ENCODE data around the gene OR51L1.

Gene OR51L1

GRCh38 chr11:5040876-5041275, 46.2 kb downstream of the OR51L1 start:
- Histone ChIP-seq H3K4me2 (ENCODE audit: low read depth, low read length, poor library complexity, severe bottlenecking) (no peak overlapping the region), H3K9me2 (replicated peaks; ENCODE audit: low read depth, low read length) (no peaks in the 10 kb centered on the region), H3K9me3 (ENCODE audit: insufficient read depth, low read depth, low read length) (no peaks in the 10 kb centered on the region), H3F3A (ENCODE audit: low read depth) (no peaks in the 10 kb centered on the region), H3K9ac (ENCODE audit: low read depth, low read length, poor library complexity, severe bottlenecking) (no peak overlapping the region), H3K27me3 (ENCODE audit: insufficient read depth, low read length, poor library complexity, severe bottlenecking) (no peaks in the 10 kb centered on the region), H3K4me1 (ENCODE audit: insufficient read depth, low read length, poor library complexity, severe bottlenecking) (no peaks in the 10 kb centered on the region), H3K79me2 (ENCODE audit: insufficient read depth, low read length) (no peaks in the 10 kb centered on the region), H2AFZ (ENCODE audit: low read length) (no peak overlapping the region), H3K4me3 (ENCODE audit: low read length, poor library complexity, severe bottlenecking) (no peak overlapping the region), H4K20me1 (ENCODE audit: insufficient read depth, low read length, poor library complexity, severe bottlenecking) (no peaks in the 10 kb centered on the region), H3K36me3 (ENCODE audit: insufficient read depth, low read length) (no peaks in the 10 kb centered on the region)
- no peak for TF ChIP-seq EZH2phosphoT487 (IDR thresholded peaks at IDR 0.05; ENCODE audit: borderline replicate concordance)
- TF ChIP-seq, protein P1, sequence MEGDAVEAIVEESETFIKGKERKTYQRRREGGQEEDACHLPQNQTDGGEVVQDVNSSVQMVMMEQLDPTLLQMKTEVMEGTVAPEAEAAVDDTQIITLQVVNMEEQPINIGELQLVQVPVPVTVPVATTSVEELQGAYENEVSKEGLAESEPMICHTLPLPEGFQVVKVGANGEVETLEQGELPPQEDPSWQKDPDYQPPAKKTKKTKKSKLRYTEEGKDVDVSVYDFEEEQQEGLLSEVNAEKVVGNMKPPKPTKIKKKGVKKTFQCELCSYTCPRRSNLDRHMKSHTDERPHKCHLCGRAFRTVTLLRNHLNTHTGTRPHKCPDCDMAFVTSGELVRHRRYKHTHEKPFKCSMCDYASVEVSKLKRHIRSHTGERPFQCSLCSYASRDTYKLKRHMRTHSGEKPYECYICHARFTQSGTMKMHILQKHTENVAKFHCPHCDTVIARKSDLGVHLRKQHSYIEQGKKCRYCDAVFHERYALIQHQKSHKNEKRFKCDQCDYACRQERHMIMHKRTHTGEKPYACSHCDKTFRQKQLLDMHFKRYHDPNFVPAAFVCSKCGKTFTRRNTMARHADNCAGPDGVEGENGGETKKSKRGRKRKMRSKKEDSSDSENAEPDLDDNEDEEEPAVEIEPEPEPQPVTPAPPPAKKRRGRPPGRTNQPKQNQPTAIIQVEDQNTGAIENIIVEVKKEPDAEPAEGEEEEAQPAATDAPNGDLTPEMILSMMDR (conservative IDR thresholded peaks at IDR 0.05; ENCODE audit: low read length) = no peak

DNA sequence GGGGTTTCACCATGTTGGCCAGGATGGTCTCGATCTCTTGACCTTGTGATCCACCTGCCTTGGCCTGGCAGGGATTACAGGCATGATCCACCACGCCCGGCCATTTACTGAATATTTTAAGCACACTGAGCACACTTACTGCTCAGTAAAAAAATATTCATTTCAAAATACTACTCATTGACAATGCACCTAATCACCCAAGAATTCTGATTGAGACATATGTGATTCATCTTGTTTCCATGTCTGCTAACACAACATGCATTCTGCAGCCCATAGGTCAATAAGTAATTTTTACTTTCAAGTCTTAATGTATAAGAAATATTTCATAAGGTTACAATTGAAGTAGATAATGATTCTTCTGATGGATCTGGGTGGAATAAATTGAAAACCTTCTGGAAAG, 47.4 kb downstream of the OR51L1 start:
- Histone ChIP-seq H3K79me2 (ENCODE audit: insufficient read depth, low read length) (no peaks in the 10 kb centered on the region), H3K4me2 (ENCODE audit: low read depth, low read length, poor library complexity, severe bottlenecking) (no peak overlapping the region)
- no peak for TF ChIP-seq EZH2phosphoT487 (IDR thresholded peaks at IDR 0.05; ENCODE audit: borderline replicate concordance)
- TF ChIP-seq, protein P1 (conservative IDR thresholded peaks at IDR 0.05; ENCODE audit: low read length) = no peak

DNA sequence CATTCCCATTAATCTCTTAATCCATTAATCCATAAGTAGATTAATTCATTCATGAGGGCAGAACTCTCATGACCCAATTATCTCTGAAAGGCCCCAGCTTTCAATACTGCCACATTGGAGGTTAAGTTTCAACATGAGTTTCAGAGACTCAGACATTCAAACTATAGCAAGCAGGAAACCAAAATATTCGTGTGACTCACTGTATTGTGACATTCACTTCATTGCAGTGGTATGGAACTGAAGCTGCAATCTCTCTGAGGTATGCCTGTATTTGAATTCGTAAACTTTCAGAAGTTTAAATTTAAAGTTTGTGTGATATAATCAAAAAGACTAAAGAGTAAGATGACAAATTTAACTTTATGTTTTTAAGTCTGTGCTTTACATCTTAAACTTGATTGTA, 48.7 kb downstream of the OR51L1 start:
- no peak overlapping the region for H3K9ac ChIP-seq (ENCODE audit: low read depth, low read length, poor library complexity, severe bottlenecking)
- H3F3A ChIP-seq (ENCODE audit: low read depth) = no peaks in the 10 kb centered on the region
- H3K4me2 ChIP-seq (ENCODE audit: low read depth, low read length, poor library complexity, severe bottlenecking) = no peak overlapping the region
- H3K79me2 ChIP-seq (ENCODE audit: insufficient read depth, low read length) = no peaks in the 10 kb centered on the region
- H3K4me1 ChIP-seq (ENCODE audit: insufficient read depth, low read length, poor library complexity, severe bottlenecking) = no peaks in the 10 kb centered on the region
- H2AFZ ChIP-seq (ENCODE audit: low read length) = no peak overlapping the region
- H3K4me3 ChIP-seq (ENCODE audit: low read length, poor library complexity, severe bottlenecking) = no peak overlapping the region
- no peaks in the 10 kb centered on the region for H4K20me1 ChIP-seq (ENCODE audit: insufficient read depth, low read length, poor library complexity, severe bottlenecking)
- H3K27me3 ChIP-seq (ENCODE audit: insufficient read depth, low read length, poor library complexity, severe bottlenecking) = no peaks in the 10 kb centered on the region
- no peaks in the 10 kb centered on the region for H3K9me2 ChIP-seq (replicated peaks; ENCODE audit: low read depth, low read length)
- TF ChIP-seq, protein P1 (conservative IDR thresholded peaks at IDR 0.05; ENCODE audit: low read length) = no peak
- TF ChIP-seq EZH2phosphoT487 (IDR thresholded peaks at IDR 0.05; ENCODE audit: borderline replicate concordance) = no peak
- no peaks in the 10 kb centered on the region for H3K36me3 ChIP-seq (ENCODE audit: insufficient read depth, low read length)
- no peaks in the 10 kb centered on the region for H3K9me3 ChIP-seq (ENCODE audit: insufficient read depth, low read depth, low read length)

More for the DNA sequence above, 47.4 kb downstream of the OR51L1 start:
- Histone ChIP-seq H3K36me3 (ENCODE audit: insufficient read depth, low read length) (no peaks in the 10 kb centered on the region), H4K20me1 (ENCODE audit: insufficient read depth, low read length, poor library complexity, severe bottlenecking) (no peaks in the 10 kb centered on the region), H3K27me3 (ENCODE audit: insufficient read depth, low read length, poor library complexity, severe bottlenecking) (no peaks in the 10 kb centered on the region), H3K9ac (ENCODE audit: low read depth, low read length, poor library complexity, severe bottlenecking) (no peak overlapping the region), H3K9me2 (replicated peaks; ENCODE audit: low read depth, low read length) (no peaks in the 10 kb centered on the region), H3K9me3 (ENCODE audit: insufficient read depth, low read depth, low read length) (no peaks in the 10 kb centered on the region), H3F3A (ENCODE audit: low read depth) (no peaks in the 10 kb centered on the region), H3K4me1 (ENCODE audit: insufficient read depth, low read length, poor library complexity, severe bottlenecking) (no peaks in the 10 kb centered on the region), H2AFZ (ENCODE audit: low read length) (no peak overlapping the region), H3K4me3 (ENCODE audit: low read length, poor library complexity, severe bottlenecking) (no peak overlapping the region)

Measured in Loucy (cell line).